Adrenal gland (tissue), 12 donors: ENCODE data around the gene CHTF18. TPM values are rescaled to one million over a fixed set of nuclear protein-coding genes. Genes with fewer than 3 reads are reported as not detected.

ENCODE experiments used
- DNase-seq, 7 donors: peaks; one replicate each; pipeline ENCODE4 v3.0.0-alpha.2; 2019 to 2020
- H3K27ac ChIP-seq, 5 donors: fragments of 200-600 bp; sonication (generic) in 4 of 5; 1 replicate in 3 of 5; 2 replicates in 2 of 5; pipeline versions ENCODE4 v1.5.1 to v1.8.0; 2016 to 2020; ENCODE audit warnings: mild to moderate bottlenecking in 1 of 5
- H3K27me3 ChIP-seq: fragments of 200-600 bp; 2 replicates; pipeline ENCODE4 v1.8.0; 2021
- H3K36me3 ChIP-seq, 2 donors: fragments of 200-600 bp; replicated peaks in 1 of 2; 1 replicate in 1 of 2; 2 replicates in 1 of 2; pipeline versions ENCODE4 v1.5.1 to v1.8.0; 2018 to 2022
- H3K4me1 ChIP-seq, 2 donors: fragments of 200-600 bp; replicated peaks in 1 of 2; 1 replicate in 1 of 2; 2 replicates in 1 of 2; pipeline versions ENCODE4 v1.5.1 to v1.8.0; 2018 to 2021
- H3K4me3 ChIP-seq, 4 donors: fragments of 200-600 bp; sonication (generic) in 3 of 4; one replicate each; pipeline ENCODE4 v1.5.1; 2016 to 2018
- H3K9me3 ChIP-seq, 3 donors: fragments of 200-600 bp; sonication (generic) in 1 of 3; replicated peaks in 1 of 3; 1 replicate in 2 of 3; 2 replicates in 1 of 3; pipeline versions ENCODE4 v1.5.1 to v1.8.0; 2016 to 2021
- CTCF ChIP-seq, 6 experiments: fragments of 450-650 bp in 4 of 6; fragments of 200-600 bp in 2 of 6; sonication (generic) in 1 of 6; IDR thresholded peaks; 1 replicate in 5 of 6; 2 replicates in 1 of 6; pipeline versions ENCODE4 v1.5.1 to v1.8.0; 2016 to 2021; ENCODE audit warnings: antibody characterized with exemption in 6 of 6, mild to moderate bottlenecking in 2 of 6, moderate library complexity in 1 of 6
- POLR2A ChIP-seq, 2 donors: fragments of 450-650 bp; IDR thresholded peaks; one replicate each; pipeline ENCODE4 v1.6.1; 2017; ENCODE audit warnings: antibody characterized with exemption in 2 of 2, mild to moderate bottlenecking in 2 of 2, moderate library complexity in 1 of 2
- WGBS, 4 donors: extraction: QIAGEN DNeasy Blood & Tissue Kit in 2 of 4; methylation state at CpG; one replicate each; pipeline versions ENCODE4 v1.1.5 to v1.1.7; 2013 to 2017; 5-methylcytosine and 5-hydroxymethylcytosine counted together
- intact Hi-C, 2 donors: fragments of 100-400 bp; cut with DNase I; formaldehyde crosslinking; loops; one replicate each; pipeline versions ENCODE4 v1.14.1 to v1.15.0; 2022 to 2023
- polyA plus RNA-seq, 3 donors: library from polyadenylated mRNA; stranded (reverse); fragments of 200-250 nt in 2 of 3; fragments of 350-450 nt in 1 of 3; fragmentation: Illumina TruSeq in 1 of 3; extraction: RNeasy Lipid Tissue Mini Kit (QIAGEN cat#74804) in 1 of 3; gene quantifications; one replicate each; pipeline ENCODE4 v1.2.3, GENCODE V29; 2013 to 2014
- total RNA-seq, 9 donors: library from RNA; depleted of rRNA in 4 of 9; stranded (reverse); fragments of >200 nt in 4 of 9; fragments of 120-200 nt in 1 of 9; fragmentation: NEBNext Ultra II Directional in 1 of 9; extraction: Animal tissue kit (Norgen Biotek cat#: 25700) in 1 of 9; gene quantifications; one replicate each; pipeline versions ENCODE4 v1.1.0 to v1.2.4, GENCODE V29; 2013 to 2023
- donor health status: healthy with polysubstance abuse.
- donor health status: Bipolar disorder and iron deficiency.
- donor health status: DM: yes; HTN: yes; CAD: no.
- donor health status: DM: no; HTN: no; CAD: no.
- donor health status: DM: no; HTN: no; CAD: no.
- donor health status: DM: yes; HTN: yes; CAD: no.

The CHTF18 gene
- total and polyA plus RNA-seq, 12 donors: 0.29 to 69.8 (median 11.4) TPM

GRCh38 chr16:796296-797119, 8.1 kb downstream of the CHTF18 start:
- intact Hi-C loops: no loop called here
- WGBS, 4 donors: 92 to 97% (median 94%) methylated on average over 12 to 38 of the region's 38 CpGs
- Histone ChIP-seq H3K27ac (no peak overlapping the region), H3K4me3 (no peak overlapping the region), H3K4me1 (no peaks in the 10 kb centered on the region), H3K9me3 (no peaks in the 10 kb centered on the region), H3K27me3 (peaks cover 27% of the 10 kb centered on the region), H3K36me3 (no peaks in the 10 kb centered on the region)
- TF ChIP-seq CTCF (IDR thresholded peaks at IDR 0.05): no peak
- no peak for TF ChIP-seq POLR2A (IDR thresholded peaks at IDR 0.05)
- DNase-seq: no peak

- Histone ChIP-seq H3K9me3 (no peaks in the 10 kb centered on the region), H3K4me1 (no peaks in the 10 kb centered on the region), H3K36me3 (no peaks in the 10 kb centered on the region), H3K4me3 (no peak overlapping the region), H3K27ac (no peak overlapping the region), H3K27me3 (peaks cover 30% of the 10 kb centered on the region)
- DNase-seq: no peak
- no peak for TF ChIP-seq POLR2A (IDR thresholded peaks at IDR 0.05)
- no peak for TF ChIP-seq CTCF (IDR thresholded peaks at IDR 0.05)
- WGBS, 4 donors: 81 to 100% (median 97%) methylated on average over 1 to 2 of the region's 2 CpGs
- intact Hi-C loops: no loop called here
These were observed 8.7 kb downstream of the CHTF18 start for GRCh38 chr16:797120-797420.

- TF ChIP-seq CTCF (IDR thresholded peaks at IDR 0.05) (no peak), POLR2A (IDR thresholded peaks at IDR 0.05) (no peak)
- no peaks in the 10 kb centered on the region for H3K4me1 ChIP-seq
- WGBS, 4 donors: 91 to 100% (median 95%) methylated on average over 5 to 22 of the region's 22 CpGs
- H3K4me3 ChIP-seq: no peak overlapping the region
- no peak for DNase-seq
- H3K36me3 ChIP-seq: no peaks in the 10 kb centered on the region
- H3K27me3 ChIP-seq: peaks cover 37% of the 10 kb centered on the region
- no peaks in the 10 kb centered on the region for H3K9me3 ChIP-seq
- intact Hi-C loops: no loop called here
- no peak overlapping the region for H3K27ac ChIP-seq
These were observed 9.3 kb downstream of the CHTF18 start for GRCh38 chr16:797686-798085.

- intact Hi-C loops: no loop called here
- Histone ChIP-seq H3K4me1 (no peaks in the 10 kb centered on the region), H3K9me3 (no peaks in the 10 kb centered on the region), H3K27ac (no peak overlapping the region), H3K27me3 (peaks cover 37% of the 10 kb centered on the region), H3K4me3 (no peak overlapping the region), H3K36me3 (no peaks in the 10 kb centered on the region)
- DNase-seq: no peak
- 87 to 93% (median 89%) methylated on average over 13 to 19 of the region's 19 CpGs for WGBS, 4 donors
- no peak for TF ChIP-seq CTCF (IDR thresholded peaks at IDR 0.05)
- TF ChIP-seq POLR2A (IDR thresholded peaks at IDR 0.05): no peak
These were observed 10.2 kb downstream of the CHTF18 start for GRCh38 chr16:798666-799065.
